Gastrocnemius medialis (tissue), 4 donors: ENCODE measurements around the gene TMEM62. TPM values are rescaled to one million over a fixed set of nuclear protein-coding genes. Genes with fewer than 3 reads are reported as not detected.

Source experiments
- ATAC-seq, 2 donors: fragments of 150-250 bp; one replicate each; pipeline ENCODE4 v1.9.1; 2016
- DNase-seq, 2 donors: peaks; one replicate each; pipeline ENCODE4 v3.0.0-alpha.2; 2019
- H3K27ac ChIP-seq, 4 donors: fragments of 200-600 bp; sonication (generic); 1 replicate in 1 of 4; 2 replicates in 3 of 4; pipeline ENCODE4 v1.5.1; 2016 to 2018; ENCODE audit warnings: mild to moderate bottlenecking in 2 of 4, moderate library complexity in 1 of 4
- H3K27me3 ChIP-seq, 3 donors: fragments of 200-600 bp; sonication (generic) in 2 of 3; 1 replicate in 1 of 3; 2 replicates in 2 of 3; pipeline versions ENCODE4 v1.5.1 to v1.6.0; 2016 to 2019; ENCODE audit warnings: mild to moderate bottlenecking in 1 of 3, moderate library complexity in 1 of 3
- H3K36me3 ChIP-seq, 2 donors: fragments of 200-600 bp; sonication (generic) in 1 of 2; one replicate each; pipeline ENCODE4 v1.5.1; 2017 to 2018
- H3K4me1 ChIP-seq, 2 donors: fragments of 200-600 bp; sonication (generic) in 1 of 2; one replicate each; pipeline ENCODE4 v1.5.1; 2016 to 2017; ENCODE audit warnings: mild to moderate bottlenecking in 2 of 2
- H3K4me3 ChIP-seq, 4 donors: fragments of 200-600 bp; sonication (generic) in 3 of 4; 1 replicate in 1 of 4; 2 replicates in 3 of 4; pipeline ENCODE4 v1.5.1; 2016 to 2019; ENCODE audit warnings: mild to moderate bottlenecking in 2 of 4
- H3K9me3 ChIP-seq, 3 donors: fragments of 200-600 bp; sonication (generic) in 2 of 3; 1 replicate in 1 of 3; 2 replicates in 2 of 3; pipeline ENCODE4 v1.5.1; 2016 to 2019
- CTCF ChIP-seq, 5 experiments: fragments of 450-650 bp in 3 of 5; fragments of 200-600 bp in 2 of 5; sonication (generic) in 2 of 5; IDR thresholded peaks in 4 of 5; conservative IDR thresholded peaks in 1 of 5; 1 replicate in 4 of 5; 2 replicates in 1 of 5; pipeline ENCODE4 v1.5.1; 2016 to 2019; ENCODE audit warnings: antibody characterized with exemption in 5 of 5, mild to moderate bottlenecking in 3 of 5, moderate library complexity in 3 of 5
- POLR2A ChIP-seq, 2 donors: fragments of 450-650 bp; IDR thresholded peaks; one replicate each; pipeline ENCODE4 v1.6.1; 2017; ENCODE audit warnings: antibody characterized with exemption in 2 of 2, mild to moderate bottlenecking in 2 of 2, moderate library complexity in 2 of 2
- in situ Hi-C, 4 donors: fragments of 200-750 bp; cut with MboI; loops; one replicate each; pipeline versions ENCODE4 v1.15.0 to v1.8.0; 2017; ENCODE audit warnings: low sequenced_read_pairs in 4 of 4
- intact Hi-C: fragments of 100-400 bp; cut with DNase I; formaldehyde crosslinking; loops from one replicate; pipeline ENCODE4 v1.15.1; 2023; ENCODE audit warnings: low total_unique reads
- total RNA-seq, 4 donors: library from RNA; depleted of rRNA; stranded (reverse); fragments of >200 nt; gene quantifications; one replicate each; pipeline versions ENCODE4 v1.1.0 to v1.2.3, GENCODE V29; 2016

The TMEM62 gene
- total RNA-seq, 4 donors from 2014 or later, result 13.1 to 16.7 (median 16.3) TPM

- intact Hi-C loops (loop anchor here (10.0 kb wide), 1 partner anchor 495 kb away; no protein-coding TSS in a partner anchor), in situ Hi-C loops (no loop called here)
- ATAC-seq, result no peak
Observed at GRCh38 chr15:43199945-43200488, 66.6 kb downstream of the TMEM62 start.

GRCh38 chr15:43204016-43204901 is 70.9 kb downstream of the TMEM62 start:
- Histone ChIP-seq H3K27me3 (no peaks in the 10 kb centered on the region), H3K36me3 (no peaks in the 10 kb centered on the region), H3K4me3 (no peak overlapping the region), H3K4me1 (peaks cover 0 to 5% of the 10 kb centered on the region in 2 donors), H3K9me3 (no peaks in the 10 kb centered on the region), H3K27ac (no peak overlapping the region)
- TF ChIP-seq POLR2A (IDR thresholded peaks at IDR 0.05), result no peak
- peak; percentile 26 to 66 (median 63) for TF ChIP-seq CTCF (IDR thresholded peaks at IDR 0.05 in 4 of 5, conservative IDR thresholded peaks at IDR 0.05 in 1 of 5)
- intact Hi-C loops, result loop anchor here (1.0 to 10.0 kb wide), 2 partner anchors 17 to 499 kb away; no protein-coding TSS in a partner anchor
- ATAC-seq (peak in 1 of 2 donors; percentile 74), DNase-seq (peak in 1 of 2 donors; percentile 34)
- in situ Hi-C loops, result no loop called here

More at GRCh38 chr15:43199945-43200488, 66.6 kb downstream of the TMEM62 start:
- Histone ChIP-seq H3K4me3 (no peak overlapping the region), H3K9me3 (no peaks in the 10 kb centered on the region), H3K4me1 (peaks cover 19 to 25% of the 10 kb centered on the region in 2 donors), H3K27me3 (no peaks in the 10 kb centered on the region), H3K27ac (no peak overlapping the region), H3K36me3 (peaks cover 0 to 10% of the 10 kb centered on the region in 2 donors)
- TF ChIP-seq POLR2A (IDR thresholded peaks at IDR 0.05) (no peak), CTCF (IDR thresholded peaks at IDR 0.05 in 4 of 5, conservative IDR thresholded peaks at IDR 0.05 in 1 of 5) (no peak)
- no peak for DNase-seq

GRCh38 chr15:43206054-43206453 is 72.7 kb downstream of the TMEM62 start:
- ATAC-seq (no peak), DNase-seq (no peak)
- Histone ChIP-seq H3K4me1 (peaks cover 0 to 5% of the 10 kb centered on the region in 2 donors), H3K36me3 (no peaks in the 10 kb centered on the region), H3K27me3 (no peaks in the 10 kb centered on the region), H3K9me3 (no peaks in the 10 kb centered on the region), H3K4me3 (no peak overlapping the region), H3K27ac (no peak overlapping the region)
- no peak for TF ChIP-seq POLR2A (IDR thresholded peaks at IDR 0.05)
- no peak for TF ChIP-seq CTCF (IDR thresholded peaks at IDR 0.05 in 4 of 5, conservative IDR thresholded peaks at IDR 0.05 in 1 of 5)
- in situ Hi-C loops, result no loop called here
- intact Hi-C loops, result loop anchor here (10.0 kb wide), 1 partner anchor 501 kb away; no protein-coding TSS in a partner anchor

- no peak for DNase-seq
- Histone ChIP-seq H3K4me3 (no peak overlapping the region), H3K27me3 (no peaks in the 10 kb centered on the region), H3K4me1 (peaks cover 0 to 5% of the 10 kb centered on the region in 2 donors), H3K9me3 (no peaks in the 10 kb centered on the region), H3K27ac (no peak overlapping the region), H3K36me3 (no peaks in the 10 kb centered on the region)
- TF ChIP-seq CTCF (IDR thresholded peaks at IDR 0.05 in 4 of 5, conservative IDR thresholded peaks at IDR 0.05 in 1 of 5), result no peak
- no peak for TF ChIP-seq POLR2A (IDR thresholded peaks at IDR 0.05)
- intact Hi-C loops (loop anchor here (10.0 kb wide), 1 partner anchor 502 kb away; no protein-coding TSS in a partner anchor), in situ Hi-C loops (no loop called here)
- ATAC-seq, result no peak
Observed at GRCh38 chr15:43207024-43207423, 73.6 kb downstream of the TMEM62 start.
